HEK293 (cell line): ENCODE results near the gene TCHP.

Experiments used
- CTCF ChIA-PET: fragments of 350-600 bp; formaldehyde crosslinking; extraction: SDS; loops from one replicate; lab custom pipeline; 2021; ENCODE audit warnings: antibody characterized with exemption; lab: Yijun Ruan, JAX
- POLR2A ChIA-PET: fragments of 300-600 bp; formaldehyde crosslinking; extraction: SDS; loops from one replicate; lab custom pipeline; 2020; ENCODE audit warnings: antibody characterized with exemption, inconsistent platforms; lab: Yijun Ruan, JAX
- H3K27ac ChIP-seq: fragments of 200-500 bp; sonication (Bioruptor generic); 2 replicates; pipeline ENCODE4 v1.5.1; 2014; ENCODE audit warnings: low read depth, low read length, control low read depth, inconsistent platforms; ENCODE audit errors: extremely low read depth
- H3K36me3 ChIP-seq, 2 experiments: fragments of 200-500 bp in 1 of 2; sonication (Bioruptor generic) in 1 of 2; 1 replicate in 1 of 2; 2 replicates in 1 of 2; pipeline ENCODE4 v1.5.1; 2014 to 2017; ENCODE audit warnings: inconsistent platforms in 2 of 2, low read length in 2 of 2; ENCODE audit not compliant: control insufficient read depth in 2 of 2, insufficient read depth in 1 of 2
- H3K4me1 ChIP-seq: fragments of 200-500 bp; sonication (Bioruptor generic); 2 replicates; pipeline ENCODE4 v1.5.1; 2014; ENCODE audit warnings: mild to moderate bottlenecking, low read length, inconsistent platforms; ENCODE audit not compliant: control insufficient read depth, insufficient read depth
- H3K4me3 ChIP-seq: 2 replicates; pipeline ENCODE4 v1.5.1; 2011; ENCODE audit warnings: low read depth, mild to moderate bottlenecking, control low read depth, low read length, moderate library complexity
- H3K9me3 ChIP-seq: fragments of 200-500 bp; sonication (Bioruptor generic); 2 replicates; pipeline ENCODE4 v1.5.1; 2014; ENCODE audit warnings: low read depth, low read length, inconsistent platforms; ENCODE audit not compliant: control insufficient read depth, insufficient read depth
- SP2 ChIP-seq: fragments of 450-650 bp; formaldehyde crosslinking; IDR thresholded peaks from 2 replicates; pipeline ENCODE4 v1.5.1; 2016; ENCODE audit warnings: missing biosample characterization, missing genetic modification characterization
- ZEB2 ChIP-seq: fragments of 450-650 bp; formaldehyde crosslinking; IDR thresholded peaks from 2 replicates; pipeline ENCODE4 v1.5.1; 2016; ENCODE audit warnings: missing biosample characterization, missing genetic modification characterization
- ZNF133 ChIP-seq: fragments of 450-650 bp; formaldehyde crosslinking; IDR thresholded peaks from 2 replicates; pipeline ENCODE4 v1.5.1; 2016; ENCODE audit warnings: missing biosample characterization, missing genetic modification characterization
- ZNF146 ChIP-seq: fragments of 450-650 bp; formaldehyde crosslinking; IDR thresholded peaks from 2 replicates; pipeline ENCODE4 v1.5.1; 2016; ENCODE audit warnings: missing biosample characterization, missing genetic modification characterization
- ZNF184 ChIP-seq: fragments of 450-650 bp; IDR thresholded peaks from 2 replicates; pipeline ENCODE4 v1.5.1; 2018; ENCODE audit warnings: missing biosample characterization, mild to moderate bottlenecking, missing genetic modification characterization
- ZNF211 ChIP-seq: fragments of 450-650 bp; formaldehyde crosslinking; IDR thresholded peaks from 2 replicates; pipeline ENCODE4 v1.5.1; 2016; ENCODE audit warnings: low read depth, missing biosample characterization, missing genetic modification characterization
- ZNF302 ChIP-seq: fragments of 450-650 bp; formaldehyde crosslinking; IDR thresholded peaks from 2 replicates; pipeline ENCODE4 v1.5.1; 2016; ENCODE audit warnings: missing biosample characterization, missing genetic modification characterization, low read depth
- ZNF394 ChIP-seq: fragments of 450-650 bp; formaldehyde crosslinking; IDR thresholded peaks from 2 replicates; pipeline ENCODE4 v1.5.1; 2016; ENCODE audit warnings: missing biosample characterization, missing genetic modification characterization, mild to moderate bottlenecking, moderate library complexity, borderline replicate concordance
- ZNF423 ChIP-seq: fragments of 450-650 bp; formaldehyde crosslinking; IDR thresholded peaks from 2 replicates; pipeline ENCODE4 v1.5.1; 2016; ENCODE audit warnings: missing biosample characterization, missing genetic modification characterization
- ZNF549 ChIP-seq: fragments of 450-650 bp; IDR thresholded peaks from 2 replicates; pipeline ENCODE4 v1.5.1; 2018; ENCODE audit warnings: missing biosample characterization, missing genetic modification characterization, mild to moderate bottlenecking, inconsistent platforms, moderate library complexity
- ZNF561 ChIP-seq: fragments of 450-650 bp; IDR thresholded peaks from 2 replicates; pipeline ENCODE4 v1.5.1; 2018; ENCODE audit warnings: missing biosample characterization, missing genetic modification characterization, borderline replicate concordance
- ZNF585B ChIP-seq: fragments of 450-650 bp; formaldehyde crosslinking; IDR thresholded peaks from 2 replicates; pipeline ENCODE4 v1.5.1; 2016; ENCODE audit warnings: missing biosample characterization, missing genetic modification characterization
- ZNF654 ChIP-seq: fragments of 450-650 bp; formaldehyde crosslinking; IDR thresholded peaks from 2 replicates; pipeline ENCODE4 v1.5.1; 2016; ENCODE audit warnings: low read depth, missing biosample characterization, missing genetic modification characterization
- ZNF707 ChIP-seq: fragments of 450-650 bp; formaldehyde crosslinking; IDR thresholded peaks from 2 replicates; pipeline ENCODE4 v1.5.1; 2016; ENCODE audit warnings: missing biosample characterization, missing genetic modification characterization
- TF ChIP-seq, protein P1 (sequence below): fragments of 450-650 bp; formaldehyde crosslinking; IDR thresholded peaks from 2 replicates; pipeline ENCODE4 v1.5.1; 2017; ENCODE audit warnings: missing biosample characterization, missing genetic modification characterization
- TF ChIP-seq, protein P2 (sequence below): fragments of 450-650 bp; formaldehyde crosslinking; IDR thresholded peaks from 2 replicates; pipeline ENCODE4 v1.5.1; 2016; ENCODE audit warnings: missing biosample characterization, missing genetic modification characterization
- TF ChIP-seq, protein P3 (sequence below): fragments of 450-650 bp; formaldehyde crosslinking; IDR thresholded peaks from 2 replicates; pipeline ENCODE4 v1.5.1; 2017; ENCODE audit warnings: missing biosample characterization, missing genetic modification characterization
- TF ChIP-seq, protein P4 (sequence below): fragments of 450-650 bp; formaldehyde crosslinking; IDR thresholded peaks from 2 replicates; pipeline ENCODE4 v1.5.1; 2016; ENCODE audit warnings: missing biosample characterization, missing genetic modification characterization
- TF ChIP-seq, protein P5 (sequence below): fragments of 450-650 bp; formaldehyde crosslinking; IDR thresholded peaks from 2 replicates; pipeline ENCODE4 v1.5.1; 2016; ENCODE audit warnings: missing biosample characterization, missing genetic modification characterization
- TF ChIP-seq, protein P6 (sequence below): sonication (generic); formaldehyde crosslinking; IDR thresholded peaks from 2 replicates; pipeline ENCODE4 v1.8.1; 2022; ENCODE audit warnings: mild to moderate bottlenecking, moderate library complexity, missing genetic modification reagents

Gene TCHP

DNA sequence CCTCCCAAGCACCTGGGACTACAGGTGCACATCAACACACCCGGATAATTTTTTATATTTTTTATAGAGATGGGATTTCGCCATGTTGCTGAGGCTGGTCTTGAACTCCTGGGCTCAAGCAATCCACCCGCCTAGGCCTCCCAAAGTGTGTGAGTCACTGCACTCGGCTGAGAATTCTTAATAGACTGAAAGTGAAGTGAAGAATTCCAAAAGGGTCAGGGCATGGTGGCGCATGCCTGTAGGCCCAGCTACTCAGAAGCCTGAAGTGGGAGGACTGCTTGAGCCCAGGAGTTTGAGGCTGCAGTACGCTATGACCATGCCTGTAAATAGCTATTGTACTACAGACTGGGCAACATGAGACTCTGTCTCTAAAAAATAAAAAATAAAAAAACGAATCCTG lies 43.7 kb downstream of the TCHP start:
- ChIA-PET POLR2A (no interaction called here), CTCF (no interaction called here)
- H3K36me3 ChIP-seq: peaks cover 8 to 49% of the 10 kb centered on the region in 2 experiments
- H3K9me3 ChIP-seq: no peaks in the 10 kb centered on the region
- no peak overlapping the region for H3K4me3 ChIP-seq
- H3K27ac ChIP-seq: no peak overlapping the region
- TF ChIP-seq, protein P1, sequence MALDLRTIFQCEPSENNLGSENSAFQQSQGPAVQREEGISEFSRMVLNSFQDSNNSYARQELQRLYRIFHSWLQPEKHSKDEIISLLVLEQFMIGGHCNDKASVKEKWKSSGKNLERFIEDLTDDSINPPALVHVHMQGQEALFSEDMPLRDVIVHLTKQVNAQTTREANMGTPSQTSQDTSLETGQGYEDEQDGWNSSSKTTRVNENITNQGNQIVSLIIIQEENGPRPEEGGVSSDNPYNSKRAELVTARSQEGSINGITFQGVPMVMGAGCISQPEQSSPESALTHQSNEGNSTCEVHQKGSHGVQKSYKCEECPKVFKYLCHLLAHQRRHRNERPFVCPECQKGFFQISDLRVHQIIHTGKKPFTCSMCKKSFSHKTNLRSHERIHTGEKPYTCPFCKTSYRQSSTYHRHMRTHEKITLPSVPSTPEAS (tag by site-specific recombination): no peak
- TF ChIP-seq ZNF146 (tag by site-specific recombination) (no peak), ZNF707 (no peak), ZNF561 (tag by site-specific recombination) (no peak), ZEB2 (no peak), ZNF394 (tag by site-specific recombination) (no peak), ZNF549 (no peak), ZNF211 (tag by site-specific recombination) (no peak), ZNF423 (no peak), ZNF184 (tag by site-specific recombination) (no peak), ZNF585B (no peak), SP2 (no peak)
- TF ChIP-seq, protein P2, sequence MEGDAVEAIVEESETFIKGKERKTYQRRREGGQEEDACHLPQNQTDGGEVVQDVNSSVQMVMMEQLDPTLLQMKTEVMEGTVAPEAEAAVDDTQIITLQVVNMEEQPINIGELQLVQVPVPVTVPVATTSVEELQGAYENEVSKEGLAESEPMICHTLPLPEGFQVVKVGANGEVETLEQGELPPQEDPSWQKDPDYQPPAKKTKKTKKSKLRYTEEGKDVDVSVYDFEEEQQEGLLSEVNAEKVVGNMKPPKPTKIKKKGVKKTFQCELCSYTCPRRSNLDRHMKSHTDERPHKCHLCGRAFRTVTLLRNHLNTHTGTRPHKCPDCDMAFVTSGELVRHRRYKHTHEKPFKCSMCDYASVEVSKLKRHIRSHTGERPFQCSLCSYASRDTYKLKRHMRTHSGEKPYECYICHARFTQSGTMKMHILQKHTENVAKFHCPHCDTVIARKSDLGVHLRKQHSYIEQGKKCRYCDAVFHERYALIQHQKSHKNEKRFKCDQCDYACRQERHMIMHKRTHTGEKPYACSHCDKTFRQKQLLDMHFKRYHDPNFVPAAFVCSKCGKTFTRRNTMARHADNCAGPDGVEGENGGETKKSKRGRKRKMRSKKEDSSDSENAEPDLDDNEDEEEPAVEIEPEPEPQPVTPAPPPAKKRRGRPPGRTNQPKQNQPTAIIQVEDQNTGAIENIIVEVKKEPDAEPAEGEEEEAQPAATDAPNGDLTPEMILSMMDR (tag by site-specific recombination): no peak
- TF ChIP-seq, protein P3, sequence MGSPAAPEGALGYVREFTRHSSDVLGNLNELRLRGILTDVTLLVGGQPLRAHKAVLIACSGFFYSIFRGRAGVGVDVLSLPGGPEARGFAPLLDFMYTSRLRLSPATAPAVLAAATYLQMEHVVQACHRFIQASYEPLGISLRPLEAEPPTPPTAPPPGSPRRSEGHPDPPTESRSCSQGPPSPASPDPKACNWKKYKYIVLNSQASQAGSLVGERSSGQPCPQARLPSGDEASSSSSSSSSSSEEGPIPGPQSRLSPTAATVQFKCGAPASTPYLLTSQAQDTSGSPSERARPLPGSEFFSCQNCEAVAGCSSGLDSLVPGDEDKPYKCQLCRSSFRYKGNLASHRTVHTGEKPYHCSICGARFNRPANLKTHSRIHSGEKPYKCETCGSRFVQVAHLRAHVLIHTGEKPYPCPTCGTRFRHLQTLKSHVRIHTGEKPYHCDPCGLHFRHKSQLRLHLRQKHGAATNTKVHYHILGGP (tag by site-specific recombination): no peak
- H3K4me1 ChIP-seq: no peaks in the 10 kb centered on the region

DNA sequence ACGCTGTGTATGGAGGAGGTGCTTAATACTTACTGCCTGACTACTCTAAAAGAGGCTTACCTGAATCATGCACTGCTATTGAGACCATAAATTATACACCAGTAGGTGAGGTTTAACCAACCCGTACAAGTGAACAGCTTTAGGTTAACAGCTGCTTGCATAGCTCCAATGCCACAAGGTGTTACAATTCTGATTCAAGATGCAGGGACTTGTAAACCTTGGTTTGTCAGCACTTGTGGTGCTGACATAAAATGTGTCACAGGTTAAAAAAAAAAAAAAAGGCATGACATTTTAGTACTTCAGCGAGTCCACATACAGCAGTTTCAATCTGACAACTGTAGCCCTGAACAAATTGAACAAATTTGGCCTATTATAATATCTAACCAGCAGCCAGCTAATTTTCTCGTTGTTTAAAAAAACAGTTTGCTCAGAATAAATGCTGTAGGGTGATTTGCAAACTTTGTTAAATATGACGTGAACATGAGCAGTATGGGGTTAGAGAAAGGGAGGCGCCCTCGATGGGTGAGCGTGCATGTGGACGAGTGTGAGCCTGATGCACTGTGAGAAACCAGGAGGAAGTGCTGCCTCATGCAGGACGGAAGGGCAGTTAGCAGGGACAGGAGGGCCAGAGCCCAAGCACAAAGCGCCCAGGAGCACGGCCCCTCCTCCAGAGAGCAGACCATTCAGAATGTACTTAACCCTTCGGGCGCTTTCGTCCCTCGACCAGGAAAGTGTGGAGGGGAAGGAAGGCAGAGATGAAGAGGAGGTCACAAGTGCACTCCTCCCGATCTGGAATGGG lies 44.7 kb downstream of the TCHP start:
- H3K4me3 ChIP-seq: no peak overlapping the region
- H3K4me1 ChIP-seq: no peaks in the 10 kb centered on the region
- no peak overlapping the region for H3K27ac ChIP-seq
- TF ChIP-seq, protein P4, sequence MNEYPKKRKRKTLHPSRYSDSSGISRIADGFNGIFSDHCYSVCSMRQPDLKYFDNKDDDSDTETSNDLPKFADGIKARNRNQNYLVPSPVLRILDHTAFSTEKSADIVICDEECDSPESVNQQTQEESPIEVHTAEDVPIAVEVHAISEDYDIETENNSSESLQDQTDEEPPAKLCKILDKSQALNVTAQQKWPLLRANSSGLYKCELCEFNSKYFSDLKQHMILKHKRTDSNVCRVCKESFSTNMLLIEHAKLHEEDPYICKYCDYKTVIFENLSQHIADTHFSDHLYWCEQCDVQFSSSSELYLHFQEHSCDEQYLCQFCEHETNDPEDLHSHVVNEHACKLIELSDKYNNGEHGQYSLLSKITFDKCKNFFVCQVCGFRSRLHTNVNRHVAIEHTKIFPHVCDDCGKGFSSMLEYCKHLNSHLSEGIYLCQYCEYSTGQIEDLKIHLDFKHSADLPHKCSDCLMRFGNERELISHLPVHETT (tag by site-specific recombination): no peak
- no peak for TF ChIP-seq ZNF423
- TF ChIP-seq ZNF654 (tag by site-specific recombination): no peak
- TF ChIP-seq, protein P5, sequence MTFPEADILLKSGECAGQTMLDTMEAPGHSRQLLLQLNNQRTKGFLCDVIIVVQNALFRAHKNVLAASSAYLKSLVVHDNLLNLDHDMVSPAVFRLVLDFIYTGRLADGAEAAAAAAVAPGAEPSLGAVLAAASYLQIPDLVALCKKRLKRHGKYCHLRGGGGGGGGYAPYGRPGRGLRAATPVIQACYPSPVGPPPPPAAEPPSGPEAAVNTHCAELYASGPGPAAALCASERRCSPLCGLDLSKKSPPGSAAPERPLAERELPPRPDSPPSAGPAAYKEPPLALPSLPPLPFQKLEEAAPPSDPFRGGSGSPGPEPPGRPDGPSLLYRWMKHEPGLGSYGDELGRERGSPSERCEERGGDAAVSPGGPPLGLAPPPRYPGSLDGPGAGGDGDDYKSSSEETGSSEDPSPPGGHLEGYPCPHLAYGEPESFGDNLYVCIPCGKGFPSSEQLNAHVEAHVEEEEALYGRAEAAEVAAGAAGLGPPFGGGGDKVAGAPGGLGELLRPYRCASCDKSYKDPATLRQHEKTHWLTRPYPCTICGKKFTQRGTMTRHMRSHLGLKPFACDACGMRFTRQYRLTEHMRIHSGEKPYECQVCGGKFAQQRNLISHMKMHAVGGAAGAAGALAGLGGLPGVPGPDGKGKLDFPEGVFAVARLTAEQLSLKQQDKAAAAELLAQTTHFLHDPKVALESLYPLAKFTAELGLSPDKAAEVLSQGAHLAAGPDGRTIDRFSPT (tag by site-specific recombination): no peak
- TF ChIP-seq, protein P6, sequence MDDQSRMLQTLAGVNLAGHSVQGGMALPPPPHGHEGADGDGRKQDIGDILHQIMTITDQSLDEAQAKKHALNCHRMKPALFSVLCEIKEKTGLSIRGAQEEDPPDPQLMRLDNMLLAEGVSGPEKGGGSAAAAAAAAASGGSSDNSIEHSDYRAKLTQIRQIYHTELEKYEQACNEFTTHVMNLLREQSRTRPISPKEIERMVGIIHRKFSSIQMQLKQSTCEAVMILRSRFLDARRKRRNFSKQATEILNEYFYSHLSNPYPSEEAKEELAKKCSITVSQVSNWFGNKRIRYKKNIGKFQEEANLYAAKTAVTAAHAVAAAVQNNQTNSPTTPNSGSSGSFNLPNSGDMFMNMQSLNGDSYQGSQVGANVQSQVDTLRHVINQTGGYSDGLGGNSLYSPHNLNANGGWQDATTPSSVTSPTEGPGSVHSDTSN (CRISPR knock-in tag): no peak
- no peak for TF ChIP-seq ZNF133 (tag by site-specific recombination)
- no peak for TF ChIP-seq ZNF302 (tag by site-specific recombination)
- H3K36me3 ChIP-seq: peaks cover 8 to 50% of the 10 kb centered on the region in 2 experiments
- no peaks in the 10 kb centered on the region for H3K9me3 ChIP-seq
- POLR2A ChIA-PET: no interaction called here
- CTCF ChIA-PET: no interaction called here
